HG02870 (cell line): ENCODE measurements around the gene TIMD4.
A peak's percentile ranks its signal among the peaks of the same experiment; 100 is the strongest.

Experiments
- ATAC-seq: cut with Tn5 transposase; IDR thresholded peaks from one replicate; pipeline ENCODE4 v1.9.1; 2021; ENCODE audit warnings: mild to moderate bottlenecking, moderate library complexity; ENCODE audit not compliant: unreplicated experiment

Gene TIMD4

GRCh38 chr5:156922207-156922792 lies 40.7 kb downstream of the TIMD4 start:
- ATAC-seq, result peak; percentile 39

- ATAC-seq, result peak; percentile 42
These were observed 42.1 kb downstream of the TIMD4 start for GRCh38 chr5:156920861-156921431.

- peak; percentile 40 for ATAC-seq
These were observed 42.8 kb downstream of the TIMD4 start for GRCh38 chr5:156920042-156920860.

GRCh38 chr5:156918311-156918845 lies 44.6 kb downstream of the TIMD4 start:
- ATAC-seq, result no peak

- peak; percentile 11 for ATAC-seq
These were observed 48.7 kb downstream of the TIMD4 start for GRCh38 chr5:156914371-156914737.

GRCh38 chr5:156913719-156914370 lies 49.2 kb downstream of the TIMD4 start:
- peak; percentile 92 for ATAC-seq

GRCh38 chr5:156913355-156913718 lies 49.7 kb downstream of the TIMD4 start:
- ATAC-seq, result no peak

GRCh38 chr5:156912869-156913268 lies 50.2 kb downstream of the TIMD4 start:
- no peak for ATAC-seq

- ATAC-seq, result no peak
These were observed 53.8 kb downstream of the TIMD4 start for GRCh38 chr5:156909180-156909579.

- ATAC-seq, result no peak
These were observed 55.4 kb downstream of the TIMD4 start for GRCh38 chr5:156907667-156908066.

- no peak for ATAC-seq
These were observed 56.2 kb downstream of the TIMD4 start for GRCh38 chr5:156906807-156907206.

GRCh38 chr5:156896546-156896945 lies 66.5 kb downstream of the TIMD4 start:
- no peak for ATAC-seq

- ATAC-seq, result peak; percentile 56
These were observed 69.5 kb downstream of the TIMD4 start for GRCh38 chr5:156893517-156893916.

- ATAC-seq, result no peak
These were observed 70.2 kb downstream of the TIMD4 start for GRCh38 chr5:156892864-156893263.

- ATAC-seq, result no peak
These were observed 70.8 kb downstream of the TIMD4 start for GRCh38 chr5:156892223-156892622.

GRCh38 chr5:156888520-156888919 lies 74.5 kb downstream of the TIMD4 start:
- ATAC-seq, result no peak

GRCh38 chr5:156883316-156883875 lies 79.6 kb downstream of the TIMD4 start:
- no peak for ATAC-seq

- ATAC-seq, result peak; percentile 87
These were observed 83.3 kb downstream of the TIMD4 start for GRCh38 chr5:156879665-156880285.

- no peak for ATAC-seq
These were observed 91.8 kb downstream of the TIMD4 start for GRCh38 chr5:156871212-156871611.

GRCh38 chr5:156870498-156870839 lies 92.6 kb downstream of the TIMD4 start:
- ATAC-seq, result no peak
